ENCODE results near the gene LRRC63.
"Not testable (repeated sequence)": the region's sequence is repeated elsewhere in the genome, so short reads cannot be mapped to it uniquely, and the experiment has no call there.

LRRC63 gene

GRCh38 chr13:46267166-46267565 lies 55.4 kb downstream of the LRRC63 start:
- no peak for DNase-seq

DNA sequence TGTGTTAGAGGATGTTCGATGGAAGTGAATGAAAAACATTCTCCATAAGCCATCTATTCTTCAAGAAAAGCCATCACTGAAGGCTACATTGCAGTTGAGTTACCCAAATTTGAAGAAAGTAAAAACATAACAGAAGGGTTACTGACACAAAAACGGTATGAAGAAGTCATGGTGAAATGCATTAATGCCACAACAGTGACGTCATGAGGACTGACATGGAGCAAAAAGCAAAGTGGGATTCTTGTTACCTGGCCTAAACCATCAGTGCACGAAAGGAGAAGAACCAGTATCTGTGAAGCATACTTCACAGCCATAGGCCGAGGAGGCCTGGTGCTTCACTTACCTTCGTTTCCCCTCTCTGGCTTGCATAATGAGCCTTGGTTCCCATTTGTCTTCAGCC lies 58.7 kb downstream of the LRRC63 start:
- DNase-seq, result no peak

GRCh38 chr13:46274094-46274698 lies 62.5 kb downstream of the LRRC63 start:
- no peak for DNase-seq

- peak; percentile 91 for DNase-seq
Measured at GRCh38 chr13:46278474-46278873, 66.7 kb downstream of the LRRC63 start.

DNA sequence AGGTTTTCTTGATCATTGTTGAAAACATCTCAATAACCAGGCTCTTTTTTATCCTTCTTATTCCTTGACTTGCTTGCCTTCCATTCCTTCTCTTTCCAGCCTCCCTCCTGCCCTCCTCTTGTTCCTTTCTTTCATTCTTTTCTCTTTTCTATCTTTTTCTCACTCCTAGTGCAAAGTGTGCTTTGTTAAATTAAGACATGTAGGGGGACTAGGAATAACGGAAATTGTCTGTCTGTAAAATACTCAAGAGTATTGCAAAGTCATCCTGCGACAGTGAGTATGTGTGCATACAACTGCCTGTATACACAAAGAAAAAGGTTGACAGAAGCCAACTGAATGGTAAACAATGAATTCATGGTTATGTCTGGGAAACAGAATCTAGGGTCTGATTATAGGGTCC lies 70.1 kb downstream of the LRRC63 start:
- peak; percentile 66 for DNase-seq

- DNase-seq, result not testable (repeated sequence)
Measured at GRCh38 chr13:46283912-46284824, 72.4 kb downstream of the LRRC63 start.

DNA sequence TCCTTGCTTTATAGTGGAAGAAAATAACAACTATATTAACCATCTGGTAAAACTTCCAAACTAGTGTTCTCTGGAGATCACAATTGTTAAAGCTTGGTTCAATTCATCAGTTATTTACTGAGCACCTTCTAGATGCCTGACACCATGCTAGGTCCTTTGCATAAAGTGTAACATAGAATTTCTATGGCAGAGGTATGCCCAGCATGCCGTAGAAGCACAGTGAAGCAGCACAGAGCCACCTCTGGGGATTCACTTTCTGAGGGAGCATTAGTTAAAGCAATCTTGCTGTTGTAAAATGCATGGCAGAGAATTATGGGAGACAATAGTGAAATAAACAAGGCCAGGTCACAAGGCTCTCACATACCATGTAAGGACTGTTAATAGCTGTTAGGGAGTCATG lies 75.2 kb downstream of the LRRC63 start:
- DNase-seq, result no peak

GRCh38 chr13:46288570-46289259 lies 77.0 kb downstream of the LRRC63 start:
- DNase-seq, result peak; percentile 85

- no peak for DNase-seq
Measured at GRCh38 chr13:46289260-46289955, 77.7 kb downstream of the LRRC63 start.

GRCh38 chr13:46290434-46290833 lies 78.7 kb downstream of the LRRC63 start:
- DNase-seq, result no peak

GRCh38 chr13:46293436-46293835 lies 81.7 kb downstream of the LRRC63 start:
- no peak for DNase-seq

DNA sequence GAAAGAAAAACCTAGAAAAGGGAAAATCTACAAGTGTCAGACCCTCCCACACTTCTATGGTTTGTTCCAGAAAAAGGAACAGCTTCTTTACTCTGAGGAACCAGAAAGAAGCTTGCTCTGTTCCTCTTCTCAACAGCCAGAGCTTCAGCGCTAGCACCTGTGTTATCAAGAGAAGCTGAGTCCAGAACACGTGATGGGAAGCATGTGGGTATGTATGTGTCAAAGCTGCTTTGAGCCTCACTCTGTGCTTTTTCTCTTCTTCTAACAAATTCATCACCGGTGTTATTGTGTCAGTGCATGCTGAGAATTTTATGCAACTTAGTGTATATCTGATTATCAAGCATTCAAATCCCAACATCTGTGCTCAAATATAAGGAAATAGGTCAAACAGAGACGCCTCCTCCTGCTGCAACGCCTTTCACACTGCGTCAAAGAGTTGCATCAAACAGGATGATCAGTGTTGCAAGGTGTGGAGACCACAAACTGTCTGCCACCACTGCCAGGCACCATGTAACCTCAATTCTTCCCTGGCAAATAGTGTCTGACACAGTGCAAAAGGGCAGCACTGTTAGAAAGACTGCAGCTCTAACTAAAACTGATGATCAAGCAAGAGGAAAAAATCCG lies 83.9 kb downstream of the LRRC63 start:
- DNase-seq, result peak; percentile 78

- peak; percentile 78 for DNase-seq
Measured at GRCh38 chr13:46296115-46296822, 84.5 kb downstream of the LRRC63 start.

GRCh38 chr13:46296921-46297320 lies 85.2 kb downstream of the LRRC63 start:
- peak; percentile 67 for DNase-seq

- peak; percentile 67 for DNase-seq
Measured at GRCh38 chr13:46297361-46297811, 85.7 kb downstream of the LRRC63 start.

DNA sequence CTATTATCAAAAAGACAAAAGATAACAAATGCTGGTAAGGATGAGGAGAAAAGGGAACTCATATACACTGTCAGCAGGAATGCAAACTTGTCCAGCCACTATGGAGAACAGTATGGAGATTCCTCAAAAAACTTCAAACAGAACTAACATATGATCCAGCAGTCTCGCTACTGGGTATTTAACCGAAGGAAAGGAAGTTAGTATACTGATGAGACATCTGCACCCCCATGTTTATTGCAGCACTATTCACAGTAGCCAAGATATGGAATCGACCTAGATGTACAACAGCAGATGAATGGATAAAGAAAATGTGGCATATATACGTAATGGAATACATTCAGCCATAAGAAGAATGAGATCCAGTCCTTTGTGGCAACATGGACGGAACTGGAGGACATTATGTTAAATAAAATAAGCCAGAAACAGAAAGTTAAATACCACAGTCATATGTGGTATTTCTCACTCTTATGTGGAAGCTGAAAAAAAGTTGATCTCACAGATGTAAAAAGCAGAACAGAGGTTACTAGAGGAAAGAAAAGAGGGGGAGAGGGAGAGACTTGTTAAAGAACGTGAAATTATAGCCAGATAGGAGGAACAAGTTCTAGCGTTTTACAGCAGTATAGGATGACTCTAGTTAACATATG lies 92.1 kb downstream of the LRRC63 start:
- DNase-seq, result peak; percentile 48

GRCh38 chr13:46304546-46304945 lies 92.8 kb downstream of the LRRC63 start:
- no peak for DNase-seq

DNA sequence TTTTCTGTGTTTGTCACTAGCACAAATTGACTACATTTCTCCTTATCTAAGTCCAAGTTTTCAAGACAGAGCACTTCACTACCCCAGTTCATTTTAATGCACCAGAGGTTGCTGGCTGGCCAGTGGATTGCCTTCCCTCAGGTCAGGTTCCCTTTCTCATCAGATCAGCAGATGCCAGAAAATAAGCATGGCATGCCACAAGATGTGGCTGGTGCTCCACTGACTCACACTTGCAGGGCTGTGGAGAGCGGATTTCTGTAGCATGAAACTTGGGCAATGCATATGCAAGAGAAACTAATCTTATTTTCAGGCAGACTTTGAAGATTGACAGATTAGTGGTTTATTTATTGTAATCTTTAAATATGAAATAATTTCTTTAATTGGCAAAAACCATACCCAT lies 95.8 kb downstream of the LRRC63 start:
- no peak for DNase-seq

GRCh38 chr13:46310066-46310465 lies 98.3 kb downstream of the LRRC63 start:
- DNase-seq, result no peak

DNA sequence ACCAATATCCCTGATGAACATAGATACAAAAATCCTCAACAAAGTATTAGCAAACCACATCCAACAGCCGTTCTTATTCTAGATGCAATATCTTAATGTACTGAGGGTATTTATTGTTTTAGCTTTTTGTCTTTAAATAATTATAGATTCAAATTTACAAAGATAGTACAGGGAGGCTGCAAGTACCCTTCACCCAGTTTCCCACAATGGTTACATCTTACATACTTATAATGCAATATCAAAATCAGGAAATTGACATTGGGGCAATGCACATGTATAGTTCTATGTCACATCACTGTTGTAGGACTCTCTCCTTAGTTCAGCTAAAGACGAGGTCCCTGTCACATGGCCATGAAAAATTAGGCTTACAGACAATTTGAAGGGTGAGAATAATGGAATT lies 99.5 kb downstream of the LRRC63 start:
- no peak for DNase-seq

DNA sequence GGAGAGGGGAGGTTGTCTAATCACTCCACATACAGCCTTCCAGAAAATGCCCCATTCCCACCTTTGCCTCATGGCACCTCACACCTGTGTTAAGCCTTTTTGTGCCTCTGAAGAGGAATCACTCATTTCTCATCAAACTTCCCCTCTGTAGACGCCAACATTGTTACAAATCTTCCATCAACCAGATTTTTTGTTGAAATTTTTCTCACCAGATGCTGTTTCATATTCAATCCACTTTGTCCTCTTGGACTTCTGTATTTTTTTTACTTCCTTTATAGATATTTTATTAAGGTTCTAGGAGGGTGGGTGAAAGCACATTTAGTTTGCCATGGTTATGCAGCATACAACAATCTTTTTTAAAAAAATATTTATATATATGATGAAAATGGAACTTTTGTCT lies 101.3 kb downstream of the LRRC63 start:
- no peak for DNase-seq
